Measurements from ENCODE around the gene CGNL1.

The CGNL1 gene

DNA sequence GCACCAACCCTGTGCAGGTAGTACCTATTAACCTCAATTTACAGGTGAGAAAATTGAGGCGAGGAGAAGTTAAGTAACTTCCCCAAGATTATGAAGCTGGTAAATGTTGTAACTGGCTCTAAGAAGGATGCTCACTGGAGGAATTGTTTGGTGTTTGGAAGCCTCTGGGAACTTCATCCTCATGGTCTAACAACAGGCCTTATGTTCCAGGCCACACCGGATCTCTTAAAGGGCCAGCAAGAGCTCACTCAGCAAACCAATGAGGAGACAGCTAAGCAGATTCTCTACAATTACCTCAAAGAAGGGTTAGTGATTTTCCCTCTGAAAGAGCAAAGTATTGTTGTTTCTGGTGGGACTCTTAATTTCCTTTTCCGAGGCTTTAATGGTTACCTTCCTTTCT lies 63.9 kb downstream of the CGNL1 start:
- H3K27ac ChIP-seq: no peak overlapping the region
- TF ChIP-seq, protein P1, sequence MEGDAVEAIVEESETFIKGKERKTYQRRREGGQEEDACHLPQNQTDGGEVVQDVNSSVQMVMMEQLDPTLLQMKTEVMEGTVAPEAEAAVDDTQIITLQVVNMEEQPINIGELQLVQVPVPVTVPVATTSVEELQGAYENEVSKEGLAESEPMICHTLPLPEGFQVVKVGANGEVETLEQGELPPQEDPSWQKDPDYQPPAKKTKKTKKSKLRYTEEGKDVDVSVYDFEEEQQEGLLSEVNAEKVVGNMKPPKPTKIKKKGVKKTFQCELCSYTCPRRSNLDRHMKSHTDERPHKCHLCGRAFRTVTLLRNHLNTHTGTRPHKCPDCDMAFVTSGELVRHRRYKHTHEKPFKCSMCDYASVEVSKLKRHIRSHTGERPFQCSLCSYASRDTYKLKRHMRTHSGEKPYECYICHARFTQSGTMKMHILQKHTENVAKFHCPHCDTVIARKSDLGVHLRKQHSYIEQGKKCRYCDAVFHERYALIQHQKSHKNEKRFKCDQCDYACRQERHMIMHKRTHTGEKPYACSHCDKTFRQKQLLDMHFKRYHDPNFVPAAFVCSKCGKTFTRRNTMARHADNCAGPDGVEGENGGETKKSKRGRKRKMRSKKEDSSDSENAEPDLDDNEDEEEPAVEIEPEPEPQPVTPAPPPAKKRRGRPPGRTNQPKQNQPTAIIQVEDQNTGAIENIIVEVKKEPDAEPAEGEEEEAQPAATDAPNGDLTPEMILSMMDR (conservative IDR thresholded peaks at IDR 0.05): no peak

- H3K27ac ChIP-seq: no peak overlapping the region
- TF ChIP-seq, protein P1 (conservative IDR thresholded peaks at IDR 0.05): no peak
These were observed 64.5 kb downstream of the CGNL1 start for GRCh38 chr15:57440799-57441198.

DNA sequence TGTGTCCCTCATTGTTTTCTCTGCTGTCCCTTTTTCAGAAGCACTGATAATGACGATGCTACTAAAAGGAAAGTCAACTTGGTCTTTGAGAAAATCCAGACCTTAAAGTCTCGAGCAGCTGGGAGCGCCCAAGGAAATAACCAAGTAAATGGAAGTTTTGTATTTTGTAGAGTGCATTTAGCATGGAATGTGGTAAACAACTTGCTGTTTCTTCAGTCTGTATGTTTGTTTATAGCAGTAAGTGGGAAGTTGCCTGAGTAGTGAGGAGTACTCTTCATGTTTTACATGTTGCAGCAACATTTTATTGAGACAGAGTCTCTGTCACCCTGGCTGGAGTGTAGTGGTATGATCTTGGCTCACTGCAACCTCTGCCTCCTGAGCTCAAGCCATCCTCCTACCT lies 66.0 kb downstream of the CGNL1 start:
- H3K27ac ChIP-seq: no peak overlapping the region
- TF ChIP-seq, protein P1 (conservative IDR thresholded peaks at IDR 0.05): no peak

DNA sequence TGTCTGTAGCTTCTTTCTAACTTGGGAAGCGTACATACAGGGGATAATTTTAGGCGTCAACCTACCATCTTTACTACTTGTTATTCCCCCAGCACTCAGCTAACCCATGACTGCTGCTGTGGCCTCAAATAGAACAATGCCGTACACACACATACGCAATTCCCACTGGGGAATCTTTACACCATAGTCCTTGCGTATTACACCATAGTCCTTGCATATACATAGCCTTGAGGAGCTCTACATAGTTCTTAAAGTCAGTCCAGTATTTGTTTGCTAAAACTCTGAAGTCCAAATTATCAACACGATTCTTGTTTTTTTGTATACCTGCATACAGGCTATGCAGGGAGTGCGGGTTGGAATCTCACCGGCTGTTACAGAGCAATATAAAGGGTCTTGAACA lies 67.2 kb downstream of the CGNL1 start:
- TF ChIP-seq, protein P1 (conservative IDR thresholded peaks at IDR 0.05): no peak
- no peak overlapping the region for H3K27ac ChIP-seq

- no peak overlapping the region for H3K27ac ChIP-seq
- TF ChIP-seq, protein P1 (conservative IDR thresholded peaks at IDR 0.05): no peak
These were observed 68.7 kb downstream of the CGNL1 start for GRCh38 chr15:57444877-57445513.

- H3K27ac ChIP-seq: no peak overlapping the region
- TF ChIP-seq, protein P1 (conservative IDR thresholded peaks at IDR 0.05): no peak
These were observed 69.6 kb downstream of the CGNL1 start for GRCh38 chr15:57445872-57446271.

- TF ChIP-seq, protein P1 (conservative IDR thresholded peaks at IDR 0.05): no peak
- no peak overlapping the region for H3K27ac ChIP-seq
These were observed 70.1 kb downstream of the CGNL1 start for GRCh38 chr15:57446393-57446792.
